ENCODE results near the gene IKZF1.

DNA sequence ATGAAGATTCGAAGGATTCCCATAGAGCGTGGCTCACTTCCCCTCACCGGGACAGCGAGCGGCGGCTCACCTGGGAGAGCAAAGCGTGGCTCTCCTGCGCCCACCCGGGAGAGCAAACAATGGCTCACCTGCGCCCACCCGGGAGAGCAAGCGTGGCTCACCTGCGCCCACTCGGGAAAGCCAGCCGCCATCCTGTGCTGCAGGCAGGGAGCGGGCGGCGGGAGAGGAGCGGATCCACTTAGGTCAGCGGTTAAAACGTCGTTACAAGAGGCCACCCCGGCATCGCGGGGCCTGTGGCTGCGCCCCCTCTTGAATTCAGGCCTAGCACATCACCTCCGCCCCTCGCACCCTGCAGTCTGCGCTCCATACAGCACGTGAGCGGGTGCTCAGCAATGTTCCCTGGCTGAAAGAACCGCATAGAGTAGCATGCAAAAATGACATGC, 146.1 kb downstream of the IKZF1 start:
- TF ChIP-seq ZNF629 (CRISPR knock-in tag; conservative IDR thresholded peaks at IDR 0.05) (no peak), EZH2 (conservative IDR thresholded peaks at IDR 0.05; ENCODE audit: low read depth, low read length) (no peak), MEIS2 (CRISPR knock-in tag; IDR thresholded peaks at IDR 0.05) (0 out of 2 replicates have a peak, but pooled peaks have one; percentile 4), EP300 (IDR thresholded peaks at IDR 0.05; ENCODE audit: low read depth in 2 of 2, low read length in 2 of 2) (no peak), EP300 (CRISPR knock-in tag; IDR thresholded peaks at IDR 0.05; ENCODE audit: borderline replicate concordance) (no peak), MED1 (CRISPR knock-in tag; IDR thresholded peaks at IDR 0.05) (0 out of 2 replicates have a peak, but pooled peaks have one; percentile 3), SUZ12 (IDR thresholded peaks at IDR 0.05; ENCODE audit: low read depth, low read length) (no peak), POLR2A (IDR thresholded peaks at IDR 0.05; ENCODE audit: insufficient read depth in 1 of 2, low read depth in 2 of 2, low read length in 2 of 2) (no peak), XRCC5 (optimal IDR thresholded peaks at IDR 0.05; ENCODE audit: low read length) (no peak), NR2F6 (IDR thresholded peaks at IDR 0.05) (no peak), NR2F6 (CRISPR knock-in tag; IDR thresholded peaks at IDR 0.05) (no peak), ZNF292 (CRISPR knock-in tag; IDR thresholded peaks at IDR 0.05; ENCODE audit: borderline replicate concordance, low read depth) (no peak), HDAC2 (CRISPR knock-in tag; IDR thresholded peaks at IDR 0.05) (no peak), RNF2 (conservative IDR thresholded peaks at IDR 0.05; ENCODE audit: low read depth) (no peak)
- TF ChIP-seq, protein P1, sequence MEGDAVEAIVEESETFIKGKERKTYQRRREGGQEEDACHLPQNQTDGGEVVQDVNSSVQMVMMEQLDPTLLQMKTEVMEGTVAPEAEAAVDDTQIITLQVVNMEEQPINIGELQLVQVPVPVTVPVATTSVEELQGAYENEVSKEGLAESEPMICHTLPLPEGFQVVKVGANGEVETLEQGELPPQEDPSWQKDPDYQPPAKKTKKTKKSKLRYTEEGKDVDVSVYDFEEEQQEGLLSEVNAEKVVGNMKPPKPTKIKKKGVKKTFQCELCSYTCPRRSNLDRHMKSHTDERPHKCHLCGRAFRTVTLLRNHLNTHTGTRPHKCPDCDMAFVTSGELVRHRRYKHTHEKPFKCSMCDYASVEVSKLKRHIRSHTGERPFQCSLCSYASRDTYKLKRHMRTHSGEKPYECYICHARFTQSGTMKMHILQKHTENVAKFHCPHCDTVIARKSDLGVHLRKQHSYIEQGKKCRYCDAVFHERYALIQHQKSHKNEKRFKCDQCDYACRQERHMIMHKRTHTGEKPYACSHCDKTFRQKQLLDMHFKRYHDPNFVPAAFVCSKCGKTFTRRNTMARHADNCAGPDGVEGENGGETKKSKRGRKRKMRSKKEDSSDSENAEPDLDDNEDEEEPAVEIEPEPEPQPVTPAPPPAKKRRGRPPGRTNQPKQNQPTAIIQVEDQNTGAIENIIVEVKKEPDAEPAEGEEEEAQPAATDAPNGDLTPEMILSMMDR (CRISPR knock-in tag; IDR thresholded peaks at IDR 0.05): no peak
